NCI-H2029 (cell line): ENCODE measurements around the gene GPHA2.
"Not testable (repeated sequence)": the region's sequence is repeated elsewhere in the genome, so short reads cannot be mapped to it uniquely, and the experiment has no call there.

Experiments
- DNase-seq: peaks from one replicate; lab custom pipeline; 2025; lab: John Stamatoyannopoulos, UW

GPHA2 gene, protein sequence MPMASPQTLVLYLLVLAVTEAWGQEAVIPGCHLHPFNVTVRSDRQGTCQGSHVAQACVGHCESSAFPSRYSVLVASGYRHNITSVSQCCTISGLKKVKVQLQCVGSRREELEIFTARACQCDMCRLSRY

DNA sequence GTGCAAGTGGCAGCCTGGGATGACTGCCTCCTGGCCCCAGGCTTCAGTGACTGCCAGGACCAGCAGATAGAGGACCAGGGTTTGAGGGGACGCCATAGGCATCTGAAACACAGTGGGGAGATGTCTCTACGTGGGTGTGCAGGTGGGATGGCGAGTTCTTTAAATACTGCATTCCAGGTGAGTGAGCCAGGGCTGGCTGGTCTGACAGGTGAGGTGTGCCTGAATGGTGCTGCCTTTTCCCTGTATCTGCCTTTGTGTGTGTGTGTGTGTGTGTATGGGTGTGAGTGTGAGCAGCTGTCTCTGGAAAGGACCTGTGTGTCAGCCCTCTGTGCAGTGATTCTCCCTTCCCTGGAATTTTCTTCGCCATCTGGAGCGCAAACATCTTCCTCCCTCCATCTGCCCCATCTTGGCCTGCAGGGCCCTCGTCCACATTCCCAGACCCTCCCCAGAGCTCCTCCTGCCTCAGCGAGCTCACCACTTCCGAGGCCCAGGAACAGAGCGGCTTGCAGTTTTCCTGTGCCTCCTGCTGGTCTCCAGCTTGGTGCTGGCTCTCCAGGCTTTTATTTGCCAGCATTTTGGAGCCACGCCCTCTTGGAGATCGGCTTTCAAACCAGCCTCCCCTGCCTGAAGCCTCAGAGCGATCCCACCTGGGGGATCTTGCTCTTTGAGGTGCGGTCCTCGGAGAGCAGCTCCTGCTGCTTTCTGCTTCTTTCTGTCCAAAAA is at the start of gene GPHA2:
Gene GPHA2 (minus strand): TSS at position 535 of the 723 bp plus-strand sequence. CDS start 433 bp downstream, at position 102.
- DNase-seq, result peak; percentile 5

DNA sequence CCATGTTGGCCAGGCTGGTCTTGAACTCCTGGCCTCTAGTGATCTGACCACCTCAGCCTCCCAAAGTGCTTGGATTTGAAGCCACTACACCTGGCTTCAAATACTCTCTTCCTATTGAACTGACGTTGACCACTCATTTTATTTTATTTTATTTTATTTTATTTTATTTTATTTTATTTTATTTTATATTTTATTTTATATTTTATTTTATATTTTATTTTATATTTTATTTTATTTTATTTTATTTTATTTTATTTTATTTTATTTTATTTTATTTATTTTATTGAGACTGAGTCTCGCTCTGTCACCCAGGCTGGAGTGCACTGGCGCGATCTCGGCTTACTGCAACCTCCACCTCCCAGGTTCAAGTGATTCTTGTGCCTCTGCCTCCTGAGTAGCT is 47.6 kb upstream of the GPHA2 start:
- DNase-seq, result not testable (repeated sequence)

DNA sequence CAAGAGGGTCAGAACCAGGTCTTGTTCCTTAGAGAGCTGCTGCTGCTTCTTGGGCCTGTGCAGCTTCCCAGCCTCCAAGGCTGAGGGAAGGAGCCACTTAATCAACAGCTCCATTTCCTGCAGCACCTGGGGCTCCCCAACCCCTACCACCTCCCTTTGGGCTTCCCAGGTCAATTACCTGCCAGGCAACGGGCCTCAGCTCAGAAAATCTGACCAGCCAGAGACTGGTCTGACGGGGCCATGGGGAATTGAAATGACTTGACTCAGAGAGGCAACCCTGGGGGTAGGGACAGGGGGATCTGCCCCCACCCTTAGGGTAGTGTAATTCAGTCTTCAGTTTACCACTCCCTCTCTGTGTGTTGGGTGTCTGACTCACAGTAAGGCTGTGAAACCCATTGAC is 41.0 kb upstream of the GPHA2 start:
- DNase-seq, result no peak

DNA sequence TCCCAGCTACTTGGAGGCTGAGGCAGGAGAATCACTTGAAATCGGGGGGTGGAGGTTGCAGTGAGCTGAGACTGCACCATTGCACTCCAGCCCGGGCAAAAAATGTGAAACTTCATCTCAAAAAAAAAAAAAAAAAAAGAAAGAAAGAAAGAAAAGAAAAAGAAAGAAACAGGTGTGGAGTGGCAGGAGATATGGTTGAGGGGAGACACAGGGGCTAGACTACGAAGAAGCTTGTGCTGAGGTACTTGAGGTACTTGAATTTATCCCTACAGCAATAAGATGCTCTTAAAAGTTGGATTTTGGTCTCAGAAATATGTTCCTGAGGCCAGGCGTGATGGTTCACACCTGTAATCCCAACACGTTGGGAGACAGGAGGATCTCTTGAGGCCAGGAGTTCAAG is 38.4 kb upstream of the GPHA2 start:
- DNase-seq, result no peak

DNA sequence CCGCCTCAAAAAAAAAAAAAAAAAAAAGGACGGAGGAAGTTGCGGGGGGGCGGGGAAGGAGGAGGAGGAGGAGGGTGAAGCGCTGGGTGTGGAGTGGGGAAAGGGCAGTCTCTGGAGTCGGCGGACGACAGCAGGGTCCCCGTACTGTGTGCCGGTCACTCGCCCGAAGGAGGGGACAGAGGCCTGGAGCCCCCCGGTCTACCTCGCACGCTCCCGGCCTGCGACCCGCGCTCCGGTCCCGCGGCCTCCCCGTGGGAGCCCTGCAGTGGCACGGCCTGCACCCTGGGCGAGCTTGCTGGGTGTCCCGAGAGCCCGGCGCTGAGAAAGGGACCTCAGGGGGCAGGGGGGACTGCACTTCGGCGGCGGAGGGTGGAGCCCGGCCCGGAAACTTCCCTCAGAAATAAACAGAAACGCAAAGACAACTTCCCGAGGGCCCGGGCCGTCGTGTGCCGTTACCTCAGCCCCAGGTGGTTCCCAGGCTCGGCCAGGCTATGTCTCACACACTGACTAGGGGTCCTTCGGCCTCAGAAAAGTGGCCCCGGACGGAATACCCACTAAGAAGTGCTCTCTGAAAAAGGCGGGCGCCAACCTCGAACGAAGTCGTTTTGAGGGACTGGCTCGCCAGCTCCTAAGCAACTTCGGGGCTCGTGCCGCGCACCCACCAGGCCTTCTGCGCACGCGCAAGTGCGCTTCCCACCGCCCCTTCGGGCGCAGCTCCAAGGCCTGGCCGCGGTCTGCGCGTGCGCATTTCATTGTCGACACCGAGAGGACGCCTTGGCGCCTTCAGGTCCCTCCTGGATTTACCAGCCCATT is 35.9 kb upstream of the GPHA2 start, which contains the start of gene MAJIN:
Gene MAJIN (minus strand): TSS at position 688 of the 813 bp plus-strand sequence. CDS start 12,703 bp downstream, outside the sequence.
- DNase-seq, result peak; percentile 64

DNA sequence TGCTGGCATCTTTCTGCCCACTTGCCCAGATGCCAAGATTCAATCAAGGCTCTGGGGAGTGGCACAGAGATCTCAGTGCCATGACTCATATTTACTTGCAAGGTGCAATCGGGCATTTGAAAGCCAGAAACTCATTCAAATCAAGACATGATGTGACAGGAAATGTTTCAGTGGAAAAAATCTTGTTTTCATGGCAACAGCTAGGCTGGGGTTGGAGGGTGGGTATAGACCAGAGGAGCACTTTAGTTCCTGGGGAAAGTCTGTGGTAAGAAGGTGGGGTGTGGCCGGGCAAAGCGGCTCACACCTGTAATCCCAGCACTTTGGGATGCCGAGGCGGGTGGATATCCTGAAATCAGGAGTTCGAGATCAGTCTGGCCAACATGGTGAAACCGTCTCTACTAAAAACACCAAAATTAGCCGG is 35.0 kb upstream of the GPHA2 start:
- DNase-seq, result no peak

DNA sequence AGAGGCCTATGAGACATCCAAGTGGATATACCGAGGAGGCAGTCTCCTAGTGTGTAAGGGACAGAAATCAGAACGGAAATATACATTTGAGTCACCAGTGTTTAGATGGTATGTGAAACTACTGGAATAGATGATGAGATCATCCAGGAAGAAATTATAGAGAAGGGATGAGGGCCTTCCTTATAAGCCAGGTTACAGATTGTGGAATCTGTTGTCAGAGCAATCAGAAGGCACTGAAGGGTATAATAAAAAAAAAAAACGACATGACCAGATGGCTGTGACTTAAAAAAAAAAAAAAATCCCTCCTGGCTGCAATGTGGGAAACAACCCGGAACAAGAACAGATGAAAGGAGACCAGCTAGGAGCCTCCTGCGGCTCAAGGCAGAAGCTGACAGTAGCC is 33.5 kb upstream of the GPHA2 start:
- peak; percentile 3 for DNase-seq

DNA sequence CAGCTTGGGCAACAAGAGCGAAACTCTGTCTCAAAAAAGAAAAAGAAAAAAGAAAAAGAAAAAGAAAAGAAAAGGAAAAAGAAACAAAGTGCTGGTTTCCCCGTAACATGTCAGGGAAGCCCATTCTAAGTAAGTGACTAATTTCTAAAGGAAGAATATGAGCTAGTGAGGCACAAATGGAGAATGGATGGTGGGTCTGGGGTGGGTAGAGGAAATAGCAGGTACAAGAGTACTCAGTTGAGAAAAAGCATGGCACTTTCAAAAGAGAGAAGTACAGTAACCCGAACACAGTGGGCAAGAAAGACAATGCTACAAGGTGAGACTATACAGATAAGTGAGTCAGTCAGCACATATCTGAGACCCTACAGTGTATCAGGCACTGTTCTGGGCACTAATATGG is 31.7 kb upstream of the GPHA2 start:
- DNase-seq, result no peak

DNA sequence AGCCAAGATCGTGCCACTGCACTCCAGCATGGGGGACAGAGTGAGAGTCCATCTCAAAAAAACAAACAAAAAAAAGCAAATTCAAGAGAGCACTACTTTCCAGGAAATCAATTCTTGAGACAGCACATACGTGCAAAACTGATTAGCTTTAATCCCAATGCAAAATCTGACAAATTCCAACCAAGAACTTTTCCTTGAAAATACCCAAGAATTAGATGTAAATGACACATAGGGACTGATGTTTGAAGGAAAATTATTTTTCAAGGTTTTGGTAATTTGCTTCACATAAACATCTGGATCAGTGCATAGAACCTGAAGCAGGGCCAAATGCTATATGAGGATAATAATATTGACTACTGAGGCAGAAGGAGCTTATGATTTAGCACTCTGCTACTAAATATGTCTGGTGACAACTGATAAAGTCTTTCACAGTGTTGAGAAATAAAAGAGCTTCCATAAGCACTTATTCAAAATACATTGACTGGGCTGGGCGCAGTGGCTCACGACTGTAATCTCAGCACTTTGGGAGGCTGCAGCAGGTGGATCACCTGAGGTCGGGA is 27.5 kb upstream of the GPHA2 start:
- no peak for DNase-seq

DNA sequence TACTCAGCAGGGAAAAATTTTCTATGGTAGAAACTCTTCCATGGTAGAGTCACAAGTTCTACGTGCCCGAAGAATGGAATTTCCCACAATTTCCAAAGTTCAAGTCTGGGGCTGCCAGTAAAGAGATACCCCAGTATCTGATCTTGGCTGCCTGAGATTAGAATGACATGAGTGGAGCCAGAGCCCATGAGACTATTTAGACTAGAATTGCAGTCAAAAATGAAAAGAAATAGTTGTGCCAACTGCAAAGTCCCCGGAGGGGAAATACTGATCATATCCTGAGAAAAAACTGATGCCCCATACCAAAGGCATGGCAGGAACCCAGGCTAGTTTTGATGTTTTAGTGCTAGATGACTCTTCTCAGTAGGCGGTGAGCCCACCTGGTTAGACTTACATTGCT is 25.0 kb upstream of the GPHA2 start:
- no peak for DNase-seq

DNA sequence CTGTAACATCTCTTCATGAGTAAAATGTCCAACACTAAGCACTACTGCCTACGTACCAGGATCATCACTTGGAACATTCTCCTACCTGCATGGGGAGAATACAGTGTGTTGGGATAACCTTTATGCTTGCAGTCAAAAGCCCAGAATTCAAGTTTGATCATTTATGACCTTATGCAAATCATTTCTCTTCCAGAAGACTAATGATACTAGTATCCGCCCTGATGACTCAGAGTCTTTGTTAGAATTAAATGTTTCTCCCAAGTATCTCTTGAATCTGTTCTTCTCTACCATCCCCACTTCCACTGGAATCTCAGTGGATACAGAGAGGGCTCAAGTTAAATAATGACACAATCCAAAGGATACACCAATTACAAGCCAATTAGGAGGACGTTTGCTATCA is 23.8 kb upstream of the GPHA2 start:
- DNase-seq, result no peak

DNA sequence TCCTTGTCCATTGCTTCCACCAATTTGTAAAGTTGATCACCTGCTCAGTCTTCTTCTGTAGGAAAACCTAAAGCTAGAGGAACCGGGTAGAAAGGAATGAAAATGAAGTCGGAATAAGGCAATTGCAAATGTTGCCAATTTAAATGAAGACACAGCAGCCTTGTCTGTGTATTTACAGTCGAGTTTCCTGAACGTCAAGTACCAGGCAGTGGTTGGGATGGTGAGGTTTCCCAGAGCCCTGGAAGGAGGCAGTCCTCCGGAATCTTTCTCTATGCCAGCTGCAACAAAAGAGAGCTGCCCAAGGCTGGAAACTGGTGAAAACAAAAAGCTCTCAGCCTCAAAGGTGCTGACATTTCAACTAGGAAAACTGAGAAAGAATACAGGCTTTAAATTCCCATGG is 18.5 kb upstream of the GPHA2 start:
- no peak for DNase-seq

DNA sequence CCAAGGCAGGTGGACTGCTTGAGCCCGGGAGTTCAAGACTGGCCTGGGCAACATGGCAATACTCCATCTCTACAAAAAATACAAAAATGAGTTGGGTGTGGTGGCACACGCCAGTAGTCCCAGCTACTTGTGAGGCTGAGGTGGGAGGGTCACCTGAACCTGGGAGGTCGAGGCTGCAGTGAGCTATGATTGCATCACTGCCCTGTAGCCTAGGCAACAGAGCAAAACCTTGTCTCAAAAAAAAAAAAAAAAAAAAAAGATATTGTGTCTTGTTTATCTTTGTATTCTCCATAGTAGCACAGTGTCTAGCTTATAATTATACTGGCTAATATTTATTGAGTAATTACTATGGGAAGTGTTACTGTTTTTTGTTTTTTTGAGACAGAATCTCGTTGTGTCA is 15.8 kb upstream of the GPHA2 start:
- DNase-seq, result no peak

DNA sequence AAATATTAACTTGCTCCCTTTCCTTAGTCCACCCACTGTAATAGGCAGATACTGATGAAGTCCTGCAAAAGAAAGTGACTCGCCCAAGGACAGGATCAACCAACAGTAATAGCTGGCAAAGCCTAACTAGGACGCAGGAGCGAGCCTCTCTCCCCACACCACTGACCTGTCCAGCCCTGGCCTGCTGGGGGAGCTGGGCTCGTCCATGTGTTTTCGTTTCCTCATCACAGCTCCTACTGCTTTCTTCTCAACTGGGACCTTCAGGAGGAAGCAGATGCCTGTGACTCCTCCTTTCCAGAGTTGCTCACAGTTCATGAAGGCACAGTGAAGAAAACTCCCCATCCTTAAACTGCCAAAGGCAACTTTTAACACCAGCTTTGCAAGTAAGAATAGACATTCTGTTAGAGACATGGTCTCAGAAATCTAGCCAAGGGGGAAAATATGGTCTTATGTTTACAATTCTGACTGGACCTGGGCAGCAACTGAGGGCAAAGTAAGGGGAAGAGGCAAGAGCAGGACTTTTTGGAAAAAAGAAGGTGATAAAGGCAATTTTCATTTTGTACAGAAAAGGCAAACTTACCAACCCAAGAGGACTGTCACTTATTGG is 11.6 kb upstream of the GPHA2 start:
- no peak for DNase-seq

DNA sequence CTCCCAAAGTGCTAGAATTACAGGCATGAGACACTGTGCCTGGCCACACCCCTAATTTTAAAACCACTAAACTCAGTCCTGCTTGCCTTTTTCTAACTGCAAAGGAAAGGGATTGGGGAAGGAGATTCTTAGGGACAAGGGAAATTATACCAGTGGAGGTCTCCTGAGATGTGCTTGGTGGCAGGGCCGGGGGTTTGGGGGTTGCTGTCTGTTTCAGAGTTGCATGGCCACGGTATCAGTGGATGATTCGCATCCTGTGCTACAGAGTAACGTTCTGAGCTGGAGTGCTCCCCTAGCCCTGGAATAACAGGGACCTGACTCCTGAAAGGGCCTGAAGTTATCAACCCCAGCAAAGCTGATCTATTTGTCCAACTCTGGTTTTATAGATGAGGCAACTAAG is 846 bp upstream of the GPHA2 start:
- no peak for DNase-seq

DNA sequence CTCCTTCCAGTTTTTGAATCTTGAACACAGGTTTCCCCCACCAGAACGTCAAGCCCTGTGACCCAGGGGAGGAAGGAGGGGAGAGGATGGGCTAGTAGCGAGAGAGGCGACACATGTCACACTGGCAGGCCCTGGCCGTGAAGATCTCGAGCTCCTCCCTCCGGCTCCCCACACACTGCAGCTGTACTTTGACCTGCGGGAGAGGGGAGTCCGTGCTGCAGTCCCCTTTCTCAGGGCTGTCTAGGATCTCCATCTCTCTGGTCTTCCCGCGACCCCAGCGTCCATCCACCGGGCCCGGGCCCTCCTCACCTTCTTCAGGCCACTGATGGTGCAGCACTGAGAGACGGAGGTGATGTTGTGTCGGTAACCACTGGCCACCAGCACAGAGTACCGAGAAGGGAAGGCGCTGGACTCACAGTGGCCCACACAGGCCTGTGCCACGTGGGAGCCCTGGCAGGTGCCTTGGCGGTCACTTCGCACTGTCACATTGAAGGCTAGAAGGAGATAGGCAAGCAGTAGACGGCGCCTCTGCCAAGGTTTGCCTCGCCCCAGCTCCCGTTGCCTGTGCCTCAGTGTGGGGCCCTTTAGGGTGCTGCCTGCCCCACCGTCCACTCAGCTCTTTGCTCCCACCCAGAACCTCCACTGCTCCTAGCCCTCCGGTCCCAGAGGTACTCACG is 873 bp downstream of the GPHA2 start:
- no peak for DNase-seq

DNA sequence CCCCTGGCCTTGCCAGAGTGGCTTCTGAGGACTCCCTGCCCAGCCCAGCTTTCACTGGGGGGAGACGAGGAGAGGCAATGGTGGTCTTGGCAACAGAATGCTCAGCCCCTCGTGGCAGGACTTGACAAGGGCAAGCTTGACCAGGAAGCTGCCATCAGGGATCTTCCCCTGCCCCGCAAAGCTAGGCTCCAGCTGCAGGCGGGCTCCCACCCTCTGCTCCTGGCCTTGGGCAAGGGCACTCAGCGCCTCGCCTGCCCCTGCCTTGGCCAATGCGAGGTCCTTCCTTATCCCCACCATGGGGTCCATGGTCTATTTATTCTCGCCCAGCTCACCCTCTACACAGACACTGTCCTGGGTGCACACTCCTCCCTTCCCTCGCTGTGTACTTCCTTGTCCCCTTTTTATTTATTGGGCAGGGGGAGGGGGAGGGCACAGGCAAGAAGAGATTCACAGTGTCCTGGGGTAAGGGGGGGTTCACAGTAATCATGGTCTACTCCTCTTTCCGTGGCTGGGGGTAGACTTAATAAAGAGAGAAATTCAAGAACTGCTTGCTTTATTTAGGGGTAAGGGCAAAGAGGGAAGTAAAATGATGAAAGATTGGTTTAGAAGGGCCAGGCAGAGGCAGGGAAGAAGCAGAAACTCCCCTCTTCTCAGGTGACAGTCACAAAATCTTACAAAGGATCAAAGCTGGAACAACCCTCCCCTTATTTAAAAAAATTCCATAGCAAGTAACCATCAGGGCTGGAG is 1.6 kb downstream of the GPHA2 start:
- DNase-seq, result no peak

DNA sequence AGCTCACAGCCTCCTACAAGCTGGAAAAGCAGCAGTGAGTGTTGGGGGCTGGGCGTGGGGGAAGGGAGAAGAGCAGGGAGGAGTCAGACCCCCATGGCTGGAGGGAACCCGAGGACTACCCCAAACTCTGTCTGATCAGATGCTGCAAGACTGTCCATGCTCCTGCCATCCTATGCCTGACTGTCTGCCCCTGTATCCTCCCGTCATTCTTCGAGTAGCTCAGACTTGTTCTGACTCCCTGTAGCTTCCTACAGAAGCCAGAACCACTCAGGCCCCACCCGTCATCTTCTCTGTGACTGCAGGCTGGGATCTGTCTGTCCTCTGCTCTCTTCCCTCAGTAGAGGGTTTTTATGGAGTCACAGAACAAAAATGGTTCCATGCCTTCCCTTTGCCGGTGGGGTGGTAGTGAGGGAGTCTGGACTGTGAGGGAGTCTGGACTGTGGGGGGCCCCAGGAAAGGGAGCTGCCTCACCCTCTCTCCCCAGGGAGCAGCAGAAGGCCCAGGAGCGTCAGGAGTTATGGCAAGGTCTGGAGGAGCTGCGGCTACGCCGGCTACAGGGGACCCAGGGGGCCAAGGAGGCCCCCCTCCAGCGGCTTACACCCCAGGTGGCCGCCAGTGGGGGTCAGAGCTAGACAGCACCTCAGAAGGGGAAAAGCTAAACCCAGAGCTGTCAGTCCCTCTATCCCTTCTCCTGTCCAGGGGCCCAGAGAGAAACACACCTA is 2.3 kb downstream of the GPHA2 start:
- DNase-seq, result no peak

DNA sequence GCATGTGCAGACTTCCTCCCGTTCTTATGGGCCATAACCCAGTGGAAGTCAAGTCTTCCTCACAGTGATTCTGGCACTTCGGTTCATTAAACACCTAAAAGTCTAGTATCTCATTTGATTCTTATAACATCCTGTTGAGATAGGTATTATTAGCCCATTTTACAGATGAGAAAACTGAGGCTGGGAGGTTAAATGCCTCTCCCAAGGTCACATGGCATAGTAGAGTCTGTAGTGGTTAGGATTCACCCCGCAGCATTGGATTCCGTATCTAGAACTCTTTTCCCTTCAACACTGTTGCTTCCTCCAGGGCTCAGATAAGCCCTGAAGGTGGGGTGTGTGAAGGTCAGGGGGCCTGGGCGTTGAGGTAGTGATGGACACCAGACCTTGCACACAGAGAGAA is 3.4 kb downstream of the GPHA2 start:
- DNase-seq, result no peak

DNA sequence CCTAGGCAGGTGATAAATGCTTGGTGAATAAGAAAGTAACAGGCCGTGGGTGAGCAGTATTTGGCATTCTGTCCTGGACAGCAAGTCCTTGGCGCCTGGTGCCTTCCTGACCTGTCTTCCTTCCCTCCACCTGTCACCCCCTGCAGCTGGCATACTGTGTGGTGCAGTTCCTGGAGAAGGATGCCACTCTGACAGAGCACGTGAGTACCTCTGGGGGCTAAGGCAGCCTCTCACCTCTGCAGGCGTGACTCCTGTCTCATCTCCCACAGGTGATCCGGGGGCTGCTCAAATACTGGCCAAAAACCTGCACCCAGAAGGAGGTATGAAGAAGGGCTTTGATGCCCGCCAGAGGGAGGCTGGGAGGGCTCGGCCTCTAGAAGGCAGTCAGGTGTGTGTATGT is 4.4 kb downstream of the GPHA2 start:
- no peak for DNase-seq
